GM18868 (cell line): ENCODE results near the gene BEND6.

Source experiments
- ATAC-seq: cut with Tn5 transposase; IDR thresholded peaks from one replicate; pipeline ENCODE4 v1.9.1; 2021; ENCODE audit warnings: mild to moderate bottlenecking, moderate library complexity; ENCODE audit not compliant: unreplicated experiment

The BEND6 gene

DNA sequence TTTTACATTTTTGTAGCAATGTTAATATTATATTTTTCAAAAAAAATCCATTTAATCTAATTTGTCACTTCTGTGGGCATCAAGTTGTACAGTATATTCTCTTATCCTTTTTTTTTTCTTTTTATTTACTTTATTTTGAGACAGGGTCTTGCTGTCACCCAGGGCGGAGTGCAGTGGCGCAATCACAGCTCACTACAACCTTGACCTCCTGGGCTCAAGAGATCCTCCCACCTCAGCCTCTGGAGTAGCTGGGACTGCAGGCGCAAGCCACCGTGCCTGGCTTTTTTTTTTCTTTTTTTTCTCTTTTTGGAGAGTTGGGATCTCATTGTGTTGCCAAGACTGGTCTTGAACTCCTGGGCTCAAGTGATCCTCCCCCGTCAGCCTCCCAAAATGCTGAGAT lies 14.4 kb upstream of the BEND6 start:
- ATAC-seq, result no peak

GRCh38 chr6:56940977-56941376 lies 13.9 kb upstream of the BEND6 start:
- no peak for ATAC-seq

- ATAC-seq, result no peak
Observed at GRCh38 chr6:56944661-56945060, 10.2 kb upstream of the BEND6 start.

- ATAC-seq, result no peak
Observed at GRCh38 chr6:56946368-56946767, 8.5 kb upstream of the BEND6 start.

DNA sequence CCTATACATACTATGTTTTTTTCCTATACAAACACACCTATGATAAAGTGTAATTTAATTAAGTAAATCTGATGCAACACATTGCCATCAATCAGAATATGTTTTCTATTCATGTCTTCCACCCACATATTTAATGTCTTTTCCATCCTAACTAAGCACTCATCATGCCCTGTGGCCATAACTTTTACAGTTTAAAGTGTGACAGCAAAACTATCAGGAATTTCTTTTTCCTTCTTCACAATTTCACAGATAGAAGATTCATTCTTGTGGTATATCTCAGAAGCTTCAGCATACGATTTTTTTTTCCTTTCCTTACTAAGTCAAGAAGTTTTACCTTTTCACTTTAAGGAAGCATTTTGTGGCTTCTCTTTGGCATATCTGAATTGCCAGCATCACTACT lies 7.0 kb upstream of the BEND6 start:
- no peak for ATAC-seq

DNA sequence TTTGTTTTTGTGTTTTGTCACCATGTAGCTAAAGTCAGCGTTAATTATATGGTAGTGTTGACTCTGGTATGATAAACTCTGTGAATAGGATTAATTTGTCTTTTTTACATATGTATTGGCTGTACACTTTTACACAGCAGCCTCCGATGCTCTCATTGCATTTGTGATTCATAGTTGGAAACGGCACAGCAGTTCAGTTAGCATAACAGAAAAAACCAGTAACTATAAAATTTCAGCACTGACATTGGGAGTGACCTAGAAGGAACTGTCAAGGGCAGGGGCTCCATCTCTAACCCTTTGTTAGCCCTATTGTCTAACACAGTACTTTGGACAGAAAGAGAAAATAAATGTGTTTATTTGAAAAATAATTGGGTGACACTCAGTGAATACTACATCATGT lies 5.6 kb upstream of the BEND6 start:
- no peak for ATAC-seq

GRCh38 chr6:56949925-56950495 lies 4.9 kb upstream of the BEND6 start:
- ATAC-seq, result no peak

DNA sequence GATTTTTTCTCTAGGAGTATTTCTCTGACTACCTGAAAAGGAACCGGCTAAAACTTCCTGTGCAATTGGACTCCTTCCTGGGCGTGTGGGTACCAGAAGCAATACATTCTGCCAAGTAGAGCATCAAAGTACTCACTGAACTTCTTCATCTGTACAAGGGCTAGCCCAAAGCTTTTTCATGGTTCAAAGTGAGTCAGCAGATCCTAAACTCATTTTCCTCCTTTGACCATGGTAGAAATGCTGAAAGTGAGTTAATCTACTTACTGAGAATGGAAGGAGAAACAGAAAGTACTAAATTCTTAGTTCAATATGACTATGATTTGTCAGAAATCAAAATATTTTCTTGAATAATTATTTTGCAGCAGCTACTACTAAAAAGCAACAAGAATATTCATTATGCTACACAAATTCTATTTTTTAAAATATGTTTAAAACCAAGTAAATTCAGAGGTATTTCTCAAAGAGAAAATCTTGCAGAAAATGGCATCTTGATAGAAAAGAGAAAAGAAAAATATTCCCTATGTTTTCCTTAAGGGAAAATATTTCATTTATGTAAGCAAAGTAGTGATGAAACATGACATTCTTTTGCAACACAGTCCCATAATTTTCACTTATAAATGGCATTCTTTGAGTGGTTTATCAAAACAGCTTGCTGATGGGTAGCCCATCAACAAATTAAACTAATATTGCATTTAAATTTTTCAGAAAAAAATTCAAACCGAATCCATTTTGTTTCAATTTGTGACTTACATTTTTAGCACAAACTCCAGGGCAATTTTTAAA lies 3.7 kb upstream of the BEND6 start:
- ATAC-seq, result no peak

GRCh38 chr6:56953597-56954402 lies 1.1 kb upstream of the BEND6 start:
- peak; percentile 16 for ATAC-seq

GRCh38 chr6:56955171-56956155 lies 556 bp downstream of the BEND6 start:
- ATAC-seq, result peak; percentile 63

GRCh38 chr6:56956491-56956890 lies 1.6 kb downstream of the BEND6 start:
- no peak for ATAC-seq

- no peak for ATAC-seq
Observed at GRCh38 chr6:56957856-56958255, 2.9 kb downstream of the BEND6 start.

- ATAC-seq, result no peak
Observed at GRCh38 chr6:56958481-56958880, 3.6 kb downstream of the BEND6 start.

- ATAC-seq, result no peak
Observed at GRCh38 chr6:56959094-56959493, 4.2 kb downstream of the BEND6 start.

DNA sequence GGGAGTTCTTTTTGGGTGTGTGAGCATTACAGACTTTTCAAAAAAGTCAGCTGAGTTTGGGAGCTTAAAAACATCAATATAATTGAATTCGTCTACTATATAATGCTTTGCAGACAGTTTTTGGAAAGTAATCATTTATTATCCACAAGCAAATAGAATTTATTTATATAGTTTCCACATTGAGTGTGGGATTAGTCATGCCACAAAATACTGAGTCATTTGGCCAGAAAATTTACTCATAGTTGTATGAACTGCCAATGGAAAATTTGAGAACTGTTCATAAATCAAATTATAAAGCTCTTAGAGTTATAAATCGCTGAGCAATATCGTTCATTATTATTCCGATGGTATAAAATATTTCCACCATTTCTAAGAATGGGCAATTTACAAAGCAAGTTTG lies 5.0 kb downstream of the BEND6 start:
- no peak for ATAC-seq

GRCh38 chr6:56961151-56961550 lies 6.2 kb downstream of the BEND6 start:
- ATAC-seq, result no peak

GRCh38 chr6:56962441-56962840 lies 7.5 kb downstream of the BEND6 start:
- no peak for ATAC-seq

GRCh38 chr6:56963043-56963442 lies 8.1 kb downstream of the BEND6 start:
- ATAC-seq, result no peak

DNA sequence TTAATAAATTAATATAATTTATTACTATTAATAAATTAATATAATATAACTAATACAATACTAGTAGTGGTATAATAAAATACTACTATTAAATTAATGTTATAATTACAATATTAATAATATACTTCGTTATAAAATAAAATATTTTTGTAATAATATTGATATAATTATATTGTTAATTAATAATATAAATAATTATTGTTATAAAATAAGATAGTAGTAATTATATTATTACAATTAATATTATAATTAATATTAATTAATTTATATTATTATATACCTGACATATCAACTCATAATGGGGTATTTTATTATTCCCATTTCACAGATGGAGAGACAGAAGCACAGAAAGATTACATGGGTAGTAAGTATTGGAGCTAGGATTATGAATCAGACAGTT lies 8.9 kb downstream of the BEND6 start:
- no peak for ATAC-seq

DNA sequence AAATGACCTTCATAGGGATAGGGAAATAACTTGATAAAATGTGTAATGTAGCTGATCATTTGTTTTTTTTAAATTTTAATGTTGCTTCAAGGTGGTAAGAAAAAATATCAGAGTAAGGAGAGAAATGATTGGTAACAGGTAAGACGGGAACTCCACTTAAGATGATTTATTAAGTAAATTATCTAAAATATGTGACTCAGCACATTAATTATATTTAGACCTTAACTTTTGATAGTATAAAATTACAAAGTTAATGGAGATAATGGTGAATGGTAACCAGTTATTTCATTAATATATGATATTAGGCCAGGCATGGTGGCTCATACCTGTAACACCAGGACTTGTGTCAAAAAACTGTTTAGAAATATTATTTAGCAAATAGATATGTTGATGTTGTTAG lies 10.2 kb downstream of the BEND6 start:
- ATAC-seq, result no peak

DNA sequence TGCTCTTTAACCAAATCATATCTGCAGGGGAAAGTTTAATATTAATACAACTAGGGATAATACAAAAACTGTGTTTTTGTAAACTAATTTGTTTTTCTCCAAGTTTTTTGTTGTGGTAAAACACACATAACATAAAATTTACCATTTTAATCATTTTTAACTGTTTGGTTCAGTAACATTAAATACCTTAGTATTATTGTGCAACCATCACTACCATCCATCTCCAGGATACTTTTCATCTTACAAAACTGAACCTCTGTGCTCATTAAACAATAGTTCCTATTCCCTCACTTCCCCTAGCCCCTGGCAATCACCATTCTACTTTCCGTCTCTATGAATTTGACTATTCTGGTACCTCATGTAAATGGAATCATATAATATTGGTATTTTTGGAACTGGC lies 15.9 kb downstream of the BEND6 start:
- no peak for ATAC-seq
